Fibroblast of gingiva (primary cell): Measurements from ENCODE around the gene TRIP4.
A peak's percentile ranks its signal among the peaks of the same experiment; 100 is the strongest.
"Not testable (repeated sequence)": the region's sequence is repeated elsewhere in the genome, so short reads cannot be mapped to it uniquely, and the experiment has no call there.

Experiments
- DNase-seq: peaks from one replicate; pipeline ENCODE4 v3.0.0-alpha.2; 2011; ENCODE audit warnings: low read depth

Gene TRIP4

DNA sequence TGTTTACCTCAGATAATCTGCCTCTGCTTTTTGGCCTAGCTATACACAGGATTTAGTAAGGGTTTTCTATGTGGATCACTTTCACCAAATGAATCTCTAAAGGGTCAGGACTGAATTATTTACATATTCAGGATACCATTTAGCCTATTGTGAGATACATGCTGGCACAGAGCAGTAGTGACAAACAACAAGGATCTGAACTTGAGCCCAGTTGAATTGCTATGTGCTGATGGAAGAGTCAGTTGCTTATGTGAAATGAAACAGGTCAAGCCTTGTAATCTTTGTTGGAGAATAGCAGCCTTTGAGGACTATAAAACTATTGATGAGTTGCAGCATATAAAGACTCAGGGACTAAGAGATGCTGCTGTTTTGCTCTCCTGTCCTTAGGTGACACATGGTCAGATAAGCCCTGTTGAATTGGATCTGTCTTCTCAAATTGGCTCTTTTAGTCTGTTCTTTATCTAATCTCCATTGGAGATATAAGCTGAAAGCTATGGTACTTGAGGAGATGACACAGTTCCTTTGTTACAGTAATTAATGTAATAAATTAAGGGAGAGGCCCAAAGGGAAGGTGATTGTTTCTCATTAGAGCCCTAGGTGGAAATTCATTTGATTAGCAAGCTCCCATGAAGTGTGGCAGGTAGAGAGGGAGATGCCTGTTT lies 103.1 kb downstream of the TRIP4 start:
- peak; percentile 75 for DNase-seq

DNA sequence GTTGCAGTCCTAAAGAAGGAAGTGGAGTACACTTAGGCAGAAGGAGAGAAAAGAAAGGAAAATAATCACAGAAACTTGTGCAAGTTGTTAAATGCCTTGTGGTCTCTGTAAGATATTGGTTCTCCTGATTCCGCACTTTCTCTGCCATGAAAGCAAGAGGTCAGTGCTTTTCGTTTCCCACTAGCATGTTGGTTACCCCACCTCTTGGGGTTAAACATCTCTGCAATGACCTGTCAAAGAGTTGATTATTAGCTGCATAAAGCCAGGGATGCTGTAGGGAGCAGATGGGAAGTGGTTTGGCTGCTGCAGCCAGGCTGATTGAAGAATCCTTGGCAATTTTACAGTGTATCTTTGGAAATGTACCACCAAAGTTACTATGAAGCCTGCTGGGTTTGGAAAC lies 106.0 kb downstream of the TRIP4 start:
- no peak for DNase-seq

DNA sequence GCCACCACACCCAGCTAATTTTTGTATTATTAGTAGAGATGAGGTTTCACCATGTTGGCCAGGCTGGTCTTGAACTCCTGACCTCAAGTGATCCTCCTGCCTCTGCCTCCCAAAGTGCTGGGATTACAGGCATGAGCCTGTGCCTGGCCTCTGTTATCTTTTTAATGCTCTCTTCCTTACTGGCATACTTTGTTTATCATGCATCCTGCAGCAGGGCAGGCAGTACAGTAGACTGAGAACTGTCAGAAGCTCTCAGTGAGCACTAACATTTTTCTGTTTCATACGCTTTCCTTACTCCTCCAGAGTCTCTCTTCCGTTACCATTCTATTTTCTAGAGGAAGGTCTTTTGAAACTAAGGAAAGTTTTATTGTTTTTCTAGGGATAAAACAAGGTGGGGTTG lies 108.3 kb downstream of the TRIP4 start:
- not testable (repeated sequence) for DNase-seq

DNA sequence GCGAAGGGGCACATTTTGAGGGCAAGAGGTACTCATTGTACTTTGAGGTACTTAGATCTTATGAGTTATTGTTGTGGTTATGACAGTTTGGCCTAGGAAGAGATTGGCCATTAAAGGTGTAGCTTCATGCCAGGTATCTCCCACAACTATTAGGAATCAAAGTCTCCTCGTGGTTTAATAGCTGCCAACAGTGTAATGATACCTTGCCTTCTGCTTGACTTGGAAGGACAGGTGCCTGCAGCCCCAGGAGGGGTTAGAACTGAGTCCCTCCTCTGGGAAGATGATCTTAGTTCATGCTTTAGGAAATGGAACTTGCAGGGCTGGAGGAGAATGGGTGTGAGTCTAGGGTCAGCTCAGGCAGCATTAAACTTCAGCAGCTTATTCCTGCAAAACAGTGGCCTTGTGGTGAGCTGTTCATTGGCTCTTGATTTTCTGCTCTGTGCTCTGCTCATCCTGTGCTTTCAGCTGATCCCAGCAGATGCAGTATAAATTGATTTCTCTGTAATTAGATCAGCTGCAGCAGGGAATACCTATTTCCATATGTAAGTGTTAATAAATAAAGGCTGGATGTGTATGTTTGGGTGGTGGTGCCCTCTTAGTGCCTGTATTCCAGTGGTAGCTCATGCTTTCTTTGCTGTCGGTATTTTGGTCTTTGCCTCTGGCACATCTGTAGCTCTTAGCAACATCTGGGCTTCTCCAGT lies 113.2 kb downstream of the TRIP4 start:
- no peak for DNase-seq

DNA sequence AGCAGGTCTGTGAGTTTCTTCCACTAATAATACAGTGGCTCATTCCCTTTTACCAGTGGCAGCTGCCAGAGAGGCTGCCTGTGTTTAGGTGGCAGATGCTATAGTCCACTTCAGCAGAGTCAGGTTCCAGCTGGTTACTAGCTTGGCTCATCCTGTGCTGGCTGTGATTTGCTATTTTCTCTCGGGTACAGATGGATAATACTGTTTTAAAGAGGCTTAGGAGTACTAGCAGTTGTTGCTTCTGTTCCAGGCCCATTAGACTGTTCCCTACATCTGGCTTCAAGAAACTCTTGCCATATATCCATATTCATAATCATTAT lies 113.7 kb downstream of the TRIP4 start:
- no peak for DNase-seq

DNA sequence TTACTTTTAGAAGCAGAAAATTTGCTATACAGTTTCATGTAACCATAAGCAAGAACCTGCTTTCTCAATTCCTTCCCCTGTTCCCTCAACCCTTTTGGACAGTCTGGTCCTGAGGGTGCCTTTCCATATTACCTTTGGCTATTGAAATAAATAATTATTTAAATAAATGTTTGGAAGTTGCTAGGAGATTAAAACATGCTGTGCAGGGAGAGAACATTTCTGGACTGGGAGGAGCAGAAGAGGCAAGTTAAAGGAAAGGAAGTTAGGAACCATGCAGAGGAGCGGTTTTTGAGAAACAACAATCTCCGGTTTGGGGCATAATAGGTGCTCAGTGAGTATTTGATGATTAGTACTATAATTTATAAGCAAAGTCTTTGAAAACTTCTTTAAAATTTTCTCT lies 114.5 kb downstream of the TRIP4 start:
- no peak for DNase-seq

DNA sequence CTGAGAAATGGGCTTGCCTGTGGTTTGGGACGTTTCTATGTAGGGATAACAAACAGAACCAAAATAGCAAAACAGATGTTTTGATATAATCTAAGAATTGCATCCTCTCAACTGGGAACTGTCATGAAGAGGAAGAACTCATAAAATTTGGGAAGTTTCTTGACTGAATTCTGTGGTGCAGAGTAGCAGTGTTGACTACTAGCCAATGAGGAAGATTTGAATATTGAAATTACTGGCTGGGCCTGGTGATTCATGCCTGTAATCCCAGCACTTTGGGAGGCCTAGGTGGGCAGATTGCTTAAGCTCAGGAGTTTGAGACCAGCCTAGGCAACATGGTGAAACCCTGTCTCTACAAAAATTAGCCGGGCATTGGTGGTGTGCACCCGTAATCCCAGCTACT lies 114.9 kb downstream of the TRIP4 start:
- no peak for DNase-seq

DNA sequence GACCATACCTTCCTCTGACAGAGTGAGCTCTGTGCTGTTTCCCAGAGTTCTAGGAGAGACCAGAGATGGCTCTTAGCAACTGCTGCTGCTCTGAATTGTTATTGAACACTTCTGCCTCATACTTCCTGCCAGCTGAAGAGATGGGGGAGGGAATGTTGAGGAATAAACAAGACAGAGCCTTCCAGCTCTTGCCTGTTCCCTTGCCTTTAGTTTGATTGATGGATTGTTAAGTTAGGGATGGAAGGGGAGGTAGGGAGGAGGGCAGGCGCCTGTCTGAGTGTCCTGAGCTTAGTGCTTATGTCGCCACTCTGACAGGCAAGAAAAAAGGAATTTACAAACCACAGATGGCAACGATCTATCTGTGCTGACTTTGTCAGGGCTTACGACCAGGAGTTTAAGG lies 115.6 kb downstream of the TRIP4 start:
- DNase-seq: no peak

DNA sequence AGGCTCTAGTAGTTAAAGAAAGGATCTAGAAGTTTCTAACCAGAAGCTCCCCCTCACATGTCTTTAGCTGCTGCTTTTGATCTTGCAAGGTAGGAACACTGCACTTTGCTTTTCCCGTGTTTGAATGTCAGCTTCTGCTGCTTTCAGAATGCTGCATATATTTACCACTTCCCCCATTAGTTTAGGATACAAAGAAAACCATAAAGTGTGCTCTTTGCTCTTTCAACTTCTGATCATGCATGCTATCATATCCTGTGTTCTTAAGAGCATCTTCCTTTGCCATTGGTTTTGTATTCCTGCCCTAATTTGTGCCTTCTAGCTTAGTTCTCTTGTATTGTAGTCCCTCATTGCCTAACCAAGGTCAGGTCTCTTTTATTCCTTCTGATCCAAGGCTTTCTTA lies 116.0 kb downstream of the TRIP4 start:
- DNase-seq: no peak
